SU-DHL-6 (cell line): ENCODE measurements around the gene OVCH2.

ENCODE experiments used
- H2AFZ ChIP-seq: fragments of 200-600 bp; sonication (generic); 2 replicates; pipeline ENCODE4 v1.6.1; 2014; ENCODE audit warnings: low read depth, mild to moderate bottlenecking, moderate library complexity, mixed read lengths, antibody characterized with exemption, low read length; ENCODE audit not compliant: severe bottlenecking
- H3F3A ChIP-seq: fragments of 200-600 bp; shearing (Covaris generic); 2 replicates; pipeline ENCODE4 v1.6.0; 2016; ENCODE audit warnings: antibody characterized with exemption, mild to moderate bottlenecking; ENCODE audit not compliant: insufficient read depth
- H3K27ac ChIP-seq: fragments of 200-600 bp; sonication (generic); 2 replicates; pipeline ENCODE4 v1.5.1; 2016; ENCODE audit warnings: low read depth, mild to moderate bottlenecking, low read length, moderate library complexity, mixed read lengths
- H3K27me3 ChIP-seq: fragments of 200-600 bp; sonication (generic), shearing (Covaris generic); 2 replicates; pipeline ENCODE4 v1.6.0; 2014; ENCODE audit warnings: mild to moderate bottlenecking, low read length
- H3K36me3 ChIP-seq: fragments of 200-600 bp; sonication (generic); 2 replicates; pipeline ENCODE4 v1.6.1; 2014; ENCODE audit warnings: mild to moderate bottlenecking, low read length, mixed read lengths
- H3K4me2 ChIP-seq: fragments of 300-600, 200-600 bp; shearing (Covaris generic), sonication (generic); 2 replicates; pipeline ENCODE4 v1.6.0; 2014; ENCODE audit warnings: low read length, low read depth, mild to moderate bottlenecking; ENCODE audit not compliant: poor library complexity, severe bottlenecking
- H3K4me3 ChIP-seq: fragments of 200-600 bp; sonication (generic); 2 replicates; pipeline ENCODE4 v1.5.1; 2014; ENCODE audit warnings: antibody characterized with exemption, low read length, mild to moderate bottlenecking, mixed read lengths; ENCODE audit not compliant: insufficient read depth, poor library complexity, severe bottlenecking
- H3K79me2 ChIP-seq: fragments of 200-600 bp; sonication (generic); 2 replicates; pipeline ENCODE4 v1.6.1; 2014; ENCODE audit warnings: mild to moderate bottlenecking, low read length, moderate library complexity; ENCODE audit not compliant: insufficient read depth
- H3K9ac ChIP-seq: fragments of 200-600 bp; sonication (generic); 2 replicates; pipeline ENCODE4 v1.7.0; 2014; ENCODE audit warnings: mild to moderate bottlenecking, low read length
- H3K9me2 ChIP-seq: fragments of 200-600 bp; sonication (generic); replicated peaks from 2 replicates; pipeline ENCODE4 v1.6.1; 2014; ENCODE audit warnings: low read length; ENCODE audit not compliant: insufficient read depth
- H3K9me3 ChIP-seq: fragments of 200-600 bp; sonication (generic); 2 replicates; pipeline ENCODE4 v1.6.1; 2014; ENCODE audit warnings: low read length, mixed read lengths; ENCODE audit not compliant: insufficient read depth
- H4K20me1 ChIP-seq: fragments of 200-600 bp; sonication (generic); 2 replicates; pipeline ENCODE4 v1.6.1; 2014; ENCODE audit warnings: low read depth, mild to moderate bottlenecking, antibody characterized with exemption, low read length, moderate library complexity, mixed read lengths
- CTCF ChIP-seq: fragments of 200-600 bp; sonication (generic); IDR thresholded peaks from one replicate; pipeline ENCODE4 v1.5.1; 2017; ENCODE audit warnings: antibody characterized with exemption, mild to moderate bottlenecking, low read length, moderate library complexity; ENCODE audit not compliant: insufficient read depth, poor library complexity, severe bottlenecking
- EZH2phosphoT487 ChIP-seq: fragments of 200-600 bp; sonication (generic), shearing (Covaris generic); conservative IDR thresholded peaks from 2 replicates; pipeline ENCODE4 v1.6.1; 2018; ENCODE audit warnings: mild to moderate bottlenecking, antibody characterized with exemption, low read length, moderate library complexity, mixed read lengths

Gene OVCH2

GRCh38 chr11:7686761-7687160 lies 19.5 kb downstream of the OVCH2 start:
- no peak overlapping the region for H3K4me2 ChIP-seq
- no peaks in the 10 kb centered on the region for H3F3A ChIP-seq
- TF ChIP-seq CTCF: no peak
- TF ChIP-seq EZH2phosphoT487: no peak
- H3K27ac ChIP-seq: no peak overlapping the region
- no peak overlapping the region for H3K4me3 ChIP-seq
- H3K9me2 ChIP-seq: no peaks in the 10 kb centered on the region
- no peak overlapping the region for H3K9ac ChIP-seq
- H4K20me1 ChIP-seq: no peaks in the 10 kb centered on the region
- H3K79me2 ChIP-seq: no peaks in the 10 kb centered on the region
- H2AFZ ChIP-seq: no peak overlapping the region
- H3K9me3 ChIP-seq: no peaks in the 10 kb centered on the region
- H3K27me3 ChIP-seq: no peaks in the 10 kb centered on the region
- H3K36me3 ChIP-seq: no peaks in the 10 kb centered on the region

GRCh38 chr11:7683571-7683970 lies 22.7 kb downstream of the OVCH2 start:
- no peaks in the 10 kb centered on the region for H3K79me2 ChIP-seq
- TF ChIP-seq CTCF: no peak
- no peak for TF ChIP-seq EZH2phosphoT487
- no peaks in the 10 kb centered on the region for H4K20me1 ChIP-seq
- no peak overlapping the region for H3K4me2 ChIP-seq
- H3K27ac ChIP-seq: no peak overlapping the region
- H3F3A ChIP-seq: no peaks in the 10 kb centered on the region
- H3K27me3 ChIP-seq: no peaks in the 10 kb centered on the region
- no peak overlapping the region for H2AFZ ChIP-seq
- H3K9ac ChIP-seq: no peak overlapping the region
- no peaks in the 10 kb centered on the region for H3K9me2 ChIP-seq
- no peaks in the 10 kb centered on the region for H3K36me3 ChIP-seq
- H3K9me3 ChIP-seq: no peaks in the 10 kb centered on the region
- no peak overlapping the region for H3K4me3 ChIP-seq

- H3F3A ChIP-seq: no peaks in the 10 kb centered on the region
- H2AFZ ChIP-seq: no peak overlapping the region
- no peak overlapping the region for H3K4me3 ChIP-seq
- H3K27ac ChIP-seq: no peak overlapping the region
- no peaks in the 10 kb centered on the region for H3K36me3 ChIP-seq
- no peaks in the 10 kb centered on the region for H3K27me3 ChIP-seq
- H4K20me1 ChIP-seq: no peaks in the 10 kb centered on the region
- H3K9me2 ChIP-seq: no peaks in the 10 kb centered on the region
- no peak for TF ChIP-seq EZH2phosphoT487
- TF ChIP-seq CTCF: no peak
- H3K4me2 ChIP-seq: no peak overlapping the region
- no peaks in the 10 kb centered on the region for H3K9me3 ChIP-seq
- H3K9ac ChIP-seq: no peak overlapping the region
- no peaks in the 10 kb centered on the region for H3K79me2 ChIP-seq
Measured at GRCh38 chr11:7677796-7678201, 28.5 kb downstream of the OVCH2 start.
